Activated CD8-positive, alpha-beta T cell treated with anti-CD3 and anti-CD28 coated beads for 36 hours (primary cell): ENCODE results near the gene NOS2. TPM values are rescaled to one million over a fixed set of nuclear protein-coding genes. Genes with fewer than 3 reads are reported as not detected.

Experiments
- ATAC-seq: fragments of 200-7000 bp; cut with Tn5 transposase; one replicate; pipeline ENCODE4 v1.10.0; 2021; ENCODE audit warnings: mild to moderate bottlenecking, moderate library complexity
- CTCF ChIA-PET: fragments of 350-600 bp; sonication (Branson Sonifier 250); formaldehyde crosslinking; loops from one replicate; lab custom pipeline; 2021; ENCODE audit warnings: antibody characterized with exemption; lab: Charles Lee
- POLR2A ChIA-PET: fragments of 350-600 bp; sonication (Branson Sonifier 250); formaldehyde crosslinking; loops from one replicate; lab custom pipeline; 2021; ENCODE audit warnings: antibody characterized with exemption; lab: Charles Lee
- DNase-seq: peaks from one replicate; pipeline ENCODE4 v3.0.0-alpha.2; 2020
- H3K27ac Mint-ChIP-seq: one replicate; pipeline ENCODE4 v1.8.0; 2021; ENCODE audit warnings: mild to moderate bottlenecking, mixed read lengths
- H3K27me3 Mint-ChIP-seq: one replicate; pipeline ENCODE4 v1.8.0; 2021; ENCODE audit warnings: mixed read lengths
- H3K36me3 Mint-ChIP-seq: one replicate; pipeline ENCODE4 v1.8.0; 2021; ENCODE audit warnings: low read depth, mixed read lengths
- H3K4me1 Mint-ChIP-seq: one replicate; pipeline ENCODE4 v1.8.0; 2021; ENCODE audit warnings: low read depth, mixed read lengths
- H3K4me3 Mint-ChIP-seq: one replicate; pipeline ENCODE4 v1.8.0; 2021; ENCODE audit warnings: mild to moderate bottlenecking, moderate library complexity, mixed read lengths
- H3K9me3 Mint-ChIP-seq: one replicate; pipeline ENCODE4 v1.8.0; 2021; ENCODE audit warnings: mixed read lengths
- intact Hi-C: fragments of 100-400 bp; cut with micrococcal nuclease; formaldehyde crosslinking; loops from one replicate; pipeline ENCODE4 v1.10.0; 2022
- total RNA-seq, 2 experiments: library from RNA; stranded (reverse); gene quantifications; one replicate each; pipeline ENCODE4 v1.2.3, GENCODE V29; 2021
- TF ChIP-seq, protein P1 (sequence below): fragments of 200-600 bp; IDR thresholded peaks from one replicate; pipeline ENCODE4 v1.8.0; 2022; ENCODE audit warnings: antibody characterized with exemption, mild to moderate bottlenecking

NOS2 gene
- total RNA-seq, 2 experiments from 2014 or later = not detected

GRCh38 chr17:27810902-27811557, 10.7 kb upstream of the NOS2 start:
- Mint-ChIP-seq H3K27me3 (no peaks in the 10 kb centered on the region), H3K27ac (peak overlapping the region; percentile 92), H3K9me3 (peaks cover 2% of the 10 kb centered on the region), H3K4me1 (peaks cover 44% of the 10 kb centered on the region), H3K4me3 (no peak overlapping the region), H3K36me3 (no peaks in the 10 kb centered on the region)
- TF ChIP-seq, protein P1, sequence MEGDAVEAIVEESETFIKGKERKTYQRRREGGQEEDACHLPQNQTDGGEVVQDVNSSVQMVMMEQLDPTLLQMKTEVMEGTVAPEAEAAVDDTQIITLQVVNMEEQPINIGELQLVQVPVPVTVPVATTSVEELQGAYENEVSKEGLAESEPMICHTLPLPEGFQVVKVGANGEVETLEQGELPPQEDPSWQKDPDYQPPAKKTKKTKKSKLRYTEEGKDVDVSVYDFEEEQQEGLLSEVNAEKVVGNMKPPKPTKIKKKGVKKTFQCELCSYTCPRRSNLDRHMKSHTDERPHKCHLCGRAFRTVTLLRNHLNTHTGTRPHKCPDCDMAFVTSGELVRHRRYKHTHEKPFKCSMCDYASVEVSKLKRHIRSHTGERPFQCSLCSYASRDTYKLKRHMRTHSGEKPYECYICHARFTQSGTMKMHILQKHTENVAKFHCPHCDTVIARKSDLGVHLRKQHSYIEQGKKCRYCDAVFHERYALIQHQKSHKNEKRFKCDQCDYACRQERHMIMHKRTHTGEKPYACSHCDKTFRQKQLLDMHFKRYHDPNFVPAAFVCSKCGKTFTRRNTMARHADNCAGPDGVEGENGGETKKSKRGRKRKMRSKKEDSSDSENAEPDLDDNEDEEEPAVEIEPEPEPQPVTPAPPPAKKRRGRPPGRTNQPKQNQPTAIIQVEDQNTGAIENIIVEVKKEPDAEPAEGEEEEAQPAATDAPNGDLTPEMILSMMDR = no peak
- CTCF ChIA-PET = interaction anchor here (0.6 to 18.3 kb wide), 5 partner anchors 13 to 281 kb away, joined by 3 to 601 read pairs (median 3); no protein-coding TSS in a partner anchor
- intact Hi-C loops = loop anchor here (5.0 kb wide), 1 partner anchor 51 kb away; no protein-coding TSS in a partner anchor
- ATAC-seq (no peak), DNase-seq (no peak)
- POLR2A ChIA-PET = interaction anchor here (0.5 to 1.9 kb wide), 4 partner anchors 8 to 364 kb away, joined by 3 to 5 read pairs (median 4); no protein-coding TSS in a partner anchor

DNA sequence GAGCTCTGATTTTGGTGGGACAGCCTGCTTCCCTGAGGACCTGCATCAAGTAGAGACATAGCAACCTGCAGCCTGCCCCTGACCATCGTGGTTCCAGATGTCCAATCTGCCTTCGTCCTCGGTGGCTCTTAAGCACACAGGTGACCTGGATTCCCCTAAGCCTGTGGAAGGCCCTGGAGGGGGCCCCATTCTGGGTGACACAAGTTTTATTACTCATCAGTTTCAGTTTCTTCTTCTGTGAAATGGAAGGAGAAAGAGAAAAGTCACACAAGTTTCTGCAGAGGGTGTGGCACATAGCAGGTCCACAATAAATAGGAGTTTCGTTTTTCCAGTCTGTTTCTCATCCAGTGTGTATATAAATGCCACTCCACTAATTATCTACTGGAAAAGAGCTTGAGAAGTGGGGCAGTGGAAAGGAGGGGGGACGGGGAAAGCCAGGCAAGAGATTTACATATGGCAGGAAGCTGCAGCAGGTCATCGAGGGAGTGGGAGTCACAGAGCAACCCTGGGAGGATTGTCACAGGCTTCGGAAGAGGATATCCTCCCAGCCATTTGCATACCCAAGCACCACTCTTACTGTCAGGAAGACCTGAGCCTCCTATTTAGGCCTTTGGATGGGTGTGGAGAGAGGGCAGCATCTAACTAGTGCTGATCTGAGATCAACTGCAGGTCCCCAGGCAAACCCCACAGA, 10.0 kb upstream of the NOS2 start:
- Mint-ChIP-seq H3K36me3 (no peaks in the 10 kb centered on the region), H3K9me3 (peaks cover 2% of the 10 kb centered on the region), H3K27ac (peak overlapping the region; percentile 92), H3K27me3 (no peaks in the 10 kb centered on the region), H3K4me1 (peaks cover 51% of the 10 kb centered on the region), H3K4me3 (peak overlapping the region; percentile 39)
- intact Hi-C loops = loop anchor here (5.0 kb wide), 1 partner anchor 52 kb away; no protein-coding TSS in a partner anchor
- ChIA-PET CTCF (interaction anchor here (0.9 to 18.3 kb wide), 3 partner anchors 18 to 70 kb away, joined by 3 to 601 read pairs (median 8); no protein-coding TSS in a partner anchor), POLR2A (interaction anchor here (0.7 to 1.9 kb wide), 4 partner anchors 8 to 68 kb away, joined by 3 to 5 read pairs (median 4); no protein-coding TSS in a partner anchor)
- DNase-seq (peak; percentile 78), ATAC-seq (peak; percentile 59)
- TF ChIP-seq, protein P1 = no peak

DNA sequence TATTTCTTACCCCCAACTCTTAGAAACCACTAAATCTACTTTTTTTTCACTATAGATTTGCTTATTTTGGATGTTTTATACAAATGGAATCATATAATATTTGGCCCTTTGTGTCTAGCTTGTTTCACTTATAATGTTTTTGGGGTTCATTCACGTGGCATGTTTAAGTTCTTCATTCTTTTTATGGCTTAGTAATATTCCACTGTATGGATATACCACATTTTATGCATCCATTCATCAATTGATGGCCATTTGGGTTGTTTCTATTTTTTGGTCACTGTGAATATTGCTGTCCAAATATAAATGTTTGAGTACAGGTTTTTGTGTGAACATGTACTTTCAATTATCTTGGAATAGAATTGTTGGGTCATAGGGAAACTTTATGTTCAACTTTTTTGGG, 9.2 kb upstream of the NOS2 start:
- Mint-ChIP-seq H3K4me3 (no peak overlapping the region), H3K9me3 (peaks cover 2% of the 10 kb centered on the region), H3K27ac (peak overlapping the region; percentile 92), H3K27me3 (no peaks in the 10 kb centered on the region), H3K36me3 (no peaks in the 10 kb centered on the region), H3K4me1 (peaks cover 52% of the 10 kb centered on the region)
- POLR2A ChIA-PET = interaction anchor here (1.9 kb wide), 1 partner anchor 46 kb away, joined by 5 read pairs; no protein-coding TSS in a partner anchor
- CTCF ChIA-PET = interaction anchor here (0.9 to 18.3 kb wide), 5 partner anchors 49 to 442 kb away, joined by 6 to 601 read pairs (median 47); partner anchors contain the start of gene LYRM9
- intact Hi-C loops = loop anchor here (5.0 kb wide), 2 partner anchors 68 to 83 kb away; partner anchors contain the start of gene LYRM9
- TF ChIP-seq, protein P1 = no peak
- ATAC-seq = no peak
- no peak for DNase-seq

GRCh38 chr17:27808628-27809027, 8.3 kb upstream of the NOS2 start:
- H3K4me3 Mint-ChIP-seq = peak overlapping the region; percentile 62
- POLR2A ChIA-PET = interaction anchor here (0.7 to 2.8 kb wide), 7 partner anchors 9 to 85 kb away, joined by 3 to 6 read pairs (median 4); partner anchors contain the start of gene LYRM9
- no peaks in the 10 kb centered on the region for H3K9me3 Mint-ChIP-seq
- CTCF ChIA-PET = interaction anchor here (0.9 to 18.3 kb wide), 11 partner anchors 10 to 443 kb away, joined by 3 to 601 read pairs (median 5); partner anchors contain the start of gene LYRM9
- ATAC-seq (peak; percentile 3), DNase-seq (peak; percentile 51)
- H3K27ac Mint-ChIP-seq = peak overlapping the region; percentile 94
- intact Hi-C loops = loop anchor here (5.0 kb wide), 2 partner anchors 69 to 84 kb away; partner anchors contain the start of gene LYRM9
- TF ChIP-seq, protein P1 = no peak
- peaks cover 52% of the 10 kb centered on the region for H3K4me1 Mint-ChIP-seq
- no peaks in the 10 kb centered on the region for H3K27me3 Mint-ChIP-seq
- no peaks in the 10 kb centered on the region for H3K36me3 Mint-ChIP-seq
